PC-9 (cell line): ENCODE results near the gene ITGB4. TPM values are rescaled to one million over a fixed set of nuclear protein-coding genes. Genes with fewer than 3 reads are reported as not detected.

Experiments
- BruUV-seq: library from RNA; stranded (reverse); fragments of 400-500 nt; replicated peaks from 2 replicates; lab custom pipeline; 2021; lab: Mats Ljungman, UMichigan
- CTCF ChIA-PET: fragments of 300-600 bp; sonication (Branson Sonifier 250); formaldehyde crosslinking; loops from one replicate; lab custom pipeline; 2022; ENCODE audit warnings: antibody characterized with exemption; lab: Charles Lee
- POLR2A ChIA-PET: fragments of 300-600 bp; sonication (Branson Sonifier 250); formaldehyde crosslinking; loops from one replicate; lab custom pipeline; 2022; ENCODE audit warnings: antibody characterized with exemption; ENCODE audit not compliant: unreplicated experiment; lab: Charles Lee
- DNase-seq, 2 experiments: peaks; one replicate each; pipeline versions ENCODE4 v3.0.0 to v3.0.0-alpha.2; 2015 to 2022; ENCODE audit warnings: mixed read lengths in 1 of 2
- H2AFZ ChIP-seq: fragments of 200-600 bp; sonication (generic); 2 replicates; pipeline ENCODE4 v1.8.1; 2017; ENCODE audit warnings: antibody characterized with exemption
- H3F3A ChIP-seq: fragments of 200-600 bp; sonication (generic); 2 replicates; pipeline ENCODE4 v1.8.1; 2017; ENCODE audit warnings: antibody characterized with exemption, mild to moderate bottlenecking, low read depth; ENCODE audit not compliant: insufficient read depth
- H3K27ac ChIP-seq: fragments of 200-600 bp; sonication (generic); 2 replicates; pipeline ENCODE4 v1.6.1; 2016; ENCODE audit warnings: mixed run types
- H3K27me3 ChIP-seq: fragments of 200-600 bp; sonication (generic); 2 replicates; pipeline ENCODE4 v1.6.1; 2016; ENCODE audit warnings: low read depth, mixed run types; ENCODE audit not compliant: insufficient read depth
- H3K36me3 ChIP-seq: fragments of 200-600 bp; sonication (generic); 2 replicates; pipeline ENCODE4 v1.6.1; 2016; ENCODE audit warnings: low read depth, mixed run types
- H3K4me1 ChIP-seq: fragments of 200-600 bp; sonication (generic); replicated peaks from 2 replicates; pipeline ENCODE4 v1.6.1; 2016; ENCODE audit warnings: mixed run types; ENCODE audit not compliant: insufficient read depth
- H3K4me2 ChIP-seq: fragments of 200-600 bp; sonication (generic); 2 replicates; pipeline ENCODE4 v1.6.1; 2017; ENCODE audit warnings: mixed run types
- H3K4me3 ChIP-seq: fragments of 200-600 bp; sonication (generic); 2 replicates; pipeline ENCODE4 v1.6.1; 2016; ENCODE audit warnings: mixed run types
- H3K79me2 ChIP-seq: fragments of 200-600 bp; sonication (generic); 2 replicates; pipeline ENCODE4 v1.6.1; 2017; ENCODE audit warnings: low read depth, mixed run types
- H3K9me2 ChIP-seq: fragments of 200-600 bp; sonication (generic); 2 replicates; pipeline ENCODE4 v1.8.1; 2017; ENCODE audit warnings: mild to moderate bottlenecking; ENCODE audit not compliant: insufficient read depth
- H3K9me3 ChIP-seq: fragments of 200-600 bp; sonication (generic); 2 replicates; pipeline ENCODE4 v1.8.1; 2016; ENCODE audit warnings: low read depth; ENCODE audit not compliant: insufficient read depth
- H4K20me1 ChIP-seq: fragments of 200-600 bp; sonication (generic); 2 replicates; pipeline ENCODE4 v1.8.1; 2017; ENCODE audit not compliant: insufficient read depth
- CTCF ChIP-seq: fragments of 200-600 bp; sonication (generic); conservative IDR thresholded peaks from 2 replicates; pipeline ENCODE4 v1.6.1; 2017; ENCODE audit warnings: mixed run types, antibody characterized with exemption, mild to moderate bottlenecking, moderate library complexity
- EZH2 ChIP-seq: fragments of 200-600 bp; sonication (generic); IDR thresholded peaks from 2 replicates; pipeline ENCODE4 v1.8.0; 2017; ENCODE audit warnings: antibody characterized with exemption, low read depth
- intact Hi-C: fragments of 100-400 bp; cut with micrococcal nuclease; formaldehyde crosslinking; loops from one replicate; pipeline ENCODE4 v1.10.0; 2022; ENCODE audit not compliant: unreplicated experiment
- total RNA-seq: library from RNA; stranded (reverse); gene quantifications from 2 replicates; pipeline ENCODE4 v1.2.3, GENCODE V29; 2021

ITGB4 gene
- total RNA-seq, 1 experiment from 2014 or later, result 461 TPM

- TF ChIP-seq CTCF (no peak), EZH2 (no peak)
- CTCF ChIA-PET, result interaction anchor here (0.6 kb wide), 2 partner anchors 25 to 36 kb away, joined by 3 to 5 read pairs; no protein-coding TSS in a partner anchor
- Histone ChIP-seq H3K4me1 (peaks cover 88% of the 10 kb centered on the region), H3K4me3 (no peak overlapping the region), H4K20me1 (no peaks in the 10 kb centered on the region), H3K79me2 (peaks cover 70% of the 10 kb centered on the region), H3K36me3 (0 out of 2 replicates have a peak, but pooled peaks cover 4% of the 10 kb centered on the region), H3K27ac (peak overlapping the region; percentile 76), H3K27me3 (no peaks in the 10 kb centered on the region), H2AFZ (no peak overlapping the region), H3F3A (peaks cover 58% of the 10 kb centered on the region), H3K4me2 (peak overlapping the region; percentile 50), H3K9me2 (no peaks in the 10 kb centered on the region), H3K9me3 (no peaks in the 10 kb centered on the region)
- POLR2A ChIA-PET, result interaction anchor here (0.5 to 2.3 kb wide), 4 partner anchors 15 to 566 kb away, joined by 3 to 13 read pairs (median 6); partner anchors contain the start of genes ITGB4 and TRIM47
- DNase-seq, result peak; percentile 86 to 96
- no TSS peak for BruUV-seq
- intact Hi-C loops, result loop anchor here (1.0 to 2.0 kb wide), 3 partner anchors 38 to 192 kb away; no protein-coding TSS in a partner anchor
Measured at GRCh38 chr17:75684924-75685323, 36.3 kb upstream of the ITGB4 start.

GRCh38 chr17:75685499-75685898 is 35.8 kb upstream of the ITGB4 start:
- no peaks in the 10 kb centered on the region for H3K9me3 ChIP-seq
- H4K20me1 ChIP-seq, result no peaks in the 10 kb centered on the region
- ChIA-PET POLR2A (interaction anchor here (0.5 to 2.3 kb wide), 3 partner anchors 36 to 566 kb away, joined by 3 to 13 read pairs (median 8); partner anchors contain the start of genes ITGB4 and TRIM47), CTCF (interaction anchor here (0.6 kb wide), 1 partner anchor 35 kb away, joined by 3 read pairs; no protein-coding TSS in a partner anchor)
- no peaks in the 10 kb centered on the region for H3K27me3 ChIP-seq
- BruUV-seq, result TSS peak; percentile 89
- no peaks in the 10 kb centered on the region for H3K9me2 ChIP-seq
- no peak for TF ChIP-seq CTCF
- TF ChIP-seq EZH2, result no peak
- H3K4me2 ChIP-seq, result peak overlapping the region; percentile 50
- H3K27ac ChIP-seq, result peak overlapping the region; percentile 76
- peaks cover 60% of the 10 kb centered on the region for H3F3A ChIP-seq
- peaks cover 72% of the 10 kb centered on the region for H3K79me2 ChIP-seq
- no peak overlapping the region for H3K4me3 ChIP-seq
- intact Hi-C loops, result loop anchor here (1.0 to 2.0 kb wide), 3 partner anchors 38 to 191 kb away; no protein-coding TSS in a partner anchor
- H3K36me3 ChIP-seq, result 0 out of 2 replicates have a peak, but pooled peaks cover 4% of the 10 kb centered on the region
- no peak overlapping the region for H2AFZ ChIP-seq
- no peak for DNase-seq
- H3K4me1 ChIP-seq, result peaks cover 88% of the 10 kb centered on the region

- TF ChIP-seq CTCF, result no peak
- no peak for TF ChIP-seq EZH2
- intact Hi-C loops, result no loop called here
- BruUV-seq, result no TSS peak
- peak overlapping the region; percentile 84 for H3K27ac ChIP-seq
- ChIA-PET CTCF (interaction anchor here (0.6 to 1.3 kb wide), 4 partner anchors 10 to 595 kb away, joined by 3 to 10 read pairs (median 6); no protein-coding TSS in a partner anchor), POLR2A (interaction anchor here (0.6 to 1.2 kb wide), 7 partner anchors 7 to 1436 kb away, joined by 3 to 30 read pairs (median 7); no protein-coding TSS in a partner anchor)
- peak overlapping the region; percentile 71 for H3K4me2 ChIP-seq
- no peaks in the 10 kb centered on the region for H3K27me3 ChIP-seq
- no peak overlapping the region for H2AFZ ChIP-seq
- peaks cover 14% of the 10 kb centered on the region; the same call in 1 of the 2 replicates for H3K36me3 ChIP-seq
- H3K4me3 ChIP-seq, result no peak overlapping the region
- H3F3A ChIP-seq, result peaks cover 50% of the 10 kb centered on the region
- no peaks in the 10 kb centered on the region for H3K9me2 ChIP-seq
- DNase-seq, result peak; percentile 61 to 69
- peaks cover 75% of the 10 kb centered on the region for H3K4me1 ChIP-seq
- H4K20me1 ChIP-seq, result no peaks in the 10 kb centered on the region
- no peaks in the 10 kb centered on the region for H3K9me3 ChIP-seq
- peaks cover 80% of the 10 kb centered on the region for H3K79me2 ChIP-seq
Measured at GRCh38 chr17:75688209-75688825, 32.9 kb upstream of the ITGB4 start.
